Measurements from ENCODE around the gene GLRA3. TPM values are rescaled to one million over a fixed set of nuclear protein-coding genes. Genes with fewer than 3 reads are reported as not detected.

The GLRA3 gene
- total and polyA plus RNA-seq, 10 of the 15 experiments (the other 5 are each of a cell fraction or from before 2014, with no cell fraction given): not detected

DNA sequence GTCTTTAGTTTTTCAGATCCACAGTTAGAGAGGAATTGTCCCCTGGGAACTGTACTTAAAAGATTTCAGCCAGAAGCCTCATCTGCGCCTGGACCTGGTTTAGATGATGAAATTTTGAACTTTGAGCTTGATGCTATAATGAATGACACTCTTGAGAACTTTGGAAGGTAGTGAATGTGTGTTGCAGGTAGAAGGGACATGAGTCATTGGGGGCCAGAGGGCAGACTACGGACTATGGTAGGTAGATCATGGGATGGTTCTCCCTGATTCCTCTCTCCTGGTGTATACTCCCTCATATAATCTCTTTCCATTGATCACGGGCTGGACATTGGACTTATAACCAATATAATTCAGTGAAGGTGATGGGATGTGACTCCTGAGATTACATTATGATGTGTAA is 38.9 kb upstream of the GLRA3 start:
- Histone ChIP-seq H3K36me3 (ENCODE audit: control insufficient read depth in 2 of 2, insufficient read depth in 2 of 2, low read length in 1 of 2) (no peaks in the 10 kb centered on the region), H3K9ac (ENCODE audit: control insufficient read depth, insufficient read depth, low read length) (no peak overlapping the region), H3K27me3 (replicated peaks in 1 of 2; ENCODE audit: control insufficient read depth in 2 of 2, insufficient read depth in 2 of 2, low read length in 1 of 2) (no peaks in the 10 kb centered on the region), H3K79me2 (ENCODE audit: control insufficient read depth, insufficient read depth, low read length) (no peaks in the 10 kb centered on the region), H4K20me1 (ENCODE audit: control insufficient read depth, insufficient read depth) (no peaks in the 10 kb centered on the region), H2AFZ (ENCODE audit: control insufficient read depth, low read depth, low read length) (no peak overlapping the region), H3K4me3 (no peak overlapping the region), H3K4me1 (ENCODE audit: control insufficient read depth, insufficient read depth, low read length) (no peaks in the 10 kb centered on the region), H3K9me3 (replicated peaks; ENCODE audit: control insufficient read depth, insufficient read depth, low read length) (no peaks in the 10 kb centered on the region), H3K4me2 (ENCODE audit: control insufficient read depth, insufficient read depth) (no peak overlapping the region), H3K27ac (ENCODE audit: control insufficient read depth, insufficient read depth) (no peak overlapping the region)
- 2% methylated on average over 3 of the region's 3 CpGs for WGBS (ENCODE audit: insufficient coverage, insufficient replicate concordance, low lambda C conversion rate, missing lambda C conversion rate)
- FAIRE-seq (no peak), ATAC-seq (no peak), DNase-seq (ENCODE audit: low read depth, low spot score) (no peak)
- ChIA-PET CTCF (no interaction called here), RAD21 (ENCODE audit: unreplicated experiment) (no interaction called here), SMC1A (ENCODE audit: uncharacterized antibody, unreplicated experiment) (no interaction called here), POLR2A (no interaction called here)
- TF ChIP-seq, protein P1, sequence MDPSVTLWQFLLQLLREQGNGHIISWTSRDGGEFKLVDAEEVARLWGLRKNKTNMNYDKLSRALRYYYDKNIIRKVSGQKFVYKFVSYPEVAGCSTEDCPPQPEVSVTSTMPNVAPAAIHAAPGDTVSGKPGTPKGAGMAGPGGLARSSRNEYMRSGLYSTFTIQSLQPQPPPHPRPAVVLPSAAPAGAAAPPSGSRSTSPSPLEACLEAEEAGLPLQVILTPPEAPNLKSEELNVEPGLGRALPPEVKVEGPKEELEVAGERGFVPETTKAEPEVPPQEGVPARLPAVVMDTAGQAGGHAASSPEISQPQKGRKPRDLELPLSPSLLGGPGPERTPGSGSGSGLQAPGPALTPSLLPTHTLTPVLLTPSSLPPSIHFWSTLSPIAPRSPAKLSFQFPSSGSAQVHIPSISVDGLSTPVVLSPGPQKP (IDR thresholded peaks at IDR 0.05; ENCODE audit: low read depth, low read length): no peak
- TF ChIP-seq SMAD5 (IDR thresholded peaks at IDR 0.05; ENCODE audit: low read depth): no peak
- TF ChIP-seq EED (IDR thresholded peaks at IDR 0.05; ENCODE audit: low read depth): no peak
- no peak for TF ChIP-seq KLF5 (IDR thresholded peaks at IDR 0.05; ENCODE audit: partially characterized antibody)
- no peak for TF ChIP-seq NFYB (IDR thresholded peaks at IDR 0.05; ENCODE audit: insufficient read depth, low read depth, low read length)
- no peak for TF ChIP-seq PML (IDR thresholded peaks at IDR 0.05; ENCODE audit: low read length)
- no peak for TF ChIP-seq CREM (IDR thresholded peaks at IDR 0.05; ENCODE audit: low read depth)
- TF ChIP-seq EZH2 (IDR thresholded peaks at IDR 0.05; ENCODE audit: borderline replicate concordance, control insufficient read depth, low read depth, low read length): no peak
- TF ChIP-seq RB1 (IDR thresholded peaks at IDR 0.05; ENCODE audit: borderline replicate concordance): no peak
- TF ChIP-seq NR2C2 (IDR thresholded peaks at IDR 0.05; ENCODE audit: borderline replicate concordance, control insufficient read depth, insufficient read length, low read depth): no peak
- TF ChIP-seq CBX3 (IDR thresholded peaks at IDR 0.05; ENCODE audit: borderline replicate concordance, low read depth): no peak
- TF ChIP-seq POLR2AphosphoS5 (IDR thresholded peaks at IDR 0.05; ENCODE audit: low read length): no peak
- TF ChIP-seq MYB (IDR thresholded peaks at IDR 0.05; ENCODE audit: borderline replicate concordance, low read depth, low read length): no peak
- no peak for TF ChIP-seq SREBF1 (IDR thresholded peaks at IDR 0.05; ENCODE audit: low read length)
- no peak for TF ChIP-seq SIX5 (IDR thresholded peaks at IDR 0.05; ENCODE audit: low read depth, low read length, severe bottlenecking)
- intact Hi-C loops (cut with micrococcal nuclease; ENCODE audit: unreplicated experiment) (no loop called here), in situ Hi-C loops (cut with MboI) (loop anchor here (25.0 kb wide), 1 partner anchor 669 kb away; no protein-coding TSS in a partner anchor)
- BruUV-seq (replicated peaks): no TSS peak
